IPS-NIHi7 (cell line): Measurements from ENCODE around the gene AQP9.

Experiments
- DNase-seq: peaks from one replicate; pipeline ENCODE4 v3.0.0; 2012; ENCODE audit warnings: mixed read lengths; ENCODE audit errors: extremely low spot score

The AQP9 gene

DNA sequence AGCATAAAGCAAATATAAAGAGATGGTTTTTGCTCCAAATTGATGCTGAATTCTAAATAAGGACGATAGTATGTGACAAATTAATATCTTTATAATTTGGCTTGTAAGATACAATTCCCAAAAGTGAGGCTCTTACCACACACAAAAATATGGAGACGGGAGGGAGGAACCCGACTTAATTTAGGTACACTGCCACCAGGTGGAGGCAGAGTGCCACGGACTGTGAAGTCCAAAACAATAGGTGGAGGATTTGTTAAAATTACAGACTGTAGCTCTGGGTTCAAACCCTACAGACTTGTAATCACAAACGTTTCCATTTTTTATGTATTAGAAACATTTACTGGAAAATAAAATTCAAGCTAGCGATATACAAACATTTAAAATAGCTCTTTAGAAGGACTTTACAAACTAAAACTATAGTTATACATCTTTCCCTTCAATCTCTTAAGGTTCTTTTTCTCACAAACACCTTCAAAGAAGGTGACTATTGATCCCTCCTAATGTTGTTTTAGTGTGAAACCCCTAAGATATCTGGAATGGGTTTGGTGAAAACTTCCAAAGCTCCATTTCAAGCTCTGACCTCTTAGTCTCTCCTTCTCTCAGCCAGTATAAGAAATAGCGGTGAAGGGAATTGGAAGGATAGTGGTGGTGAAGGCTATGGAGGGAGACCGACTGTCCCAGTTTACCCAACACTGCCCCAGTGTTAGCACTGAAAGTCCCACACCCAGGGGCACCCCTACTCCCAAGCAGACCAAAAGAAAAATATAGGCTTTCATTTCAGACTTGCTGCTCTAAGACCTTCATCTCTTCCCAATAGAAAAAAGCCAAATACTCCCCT, 89.7 kb downstream of the AQP9 start:
- DNase-seq = peak; percentile 56

DNA sequence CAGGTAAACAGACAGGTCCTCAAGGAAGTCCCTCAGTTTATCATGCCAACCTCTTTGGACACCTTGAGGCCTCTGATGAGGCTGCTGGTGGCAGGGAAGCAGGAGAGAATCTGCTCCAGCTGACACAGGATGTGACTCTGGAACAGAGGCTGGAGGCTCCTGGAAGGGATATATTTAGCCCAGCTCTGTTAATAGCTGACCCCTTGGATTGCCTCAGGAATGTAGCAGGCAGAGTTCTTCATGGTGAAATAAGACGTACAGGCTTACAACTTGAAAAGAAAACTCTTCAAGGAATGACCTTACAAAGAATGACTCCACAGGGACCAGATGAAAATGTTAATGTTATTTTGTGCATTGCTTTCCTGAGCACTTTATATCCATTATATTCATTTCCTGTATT, 90.5 kb downstream of the AQP9 start:
- no peak for DNase-seq

GRCh38 chr15:58229297-58229768, 91.2 kb downstream of the AQP9 start:
- peak; percentile 59 for DNase-seq

- no peak for DNase-seq
Observed at GRCh38 chr15:58232281-58233065, 94.3 kb downstream of the AQP9 start.

GRCh38 chr15:58233341-58233740, 95.2 kb downstream of the AQP9 start:
- DNase-seq = no peak
